MM.1S (cell line): ENCODE results near the gene MYO5C.

ENCODE experiments used
- EZH2 ChIP-seq: fragments of 300-600 bp; sonication (generic); optimal IDR thresholded peaks from 2 replicates; pipeline ENCODE3; 2017; ENCODE audit warnings: low read depth, mild to moderate bottlenecking, antibody characterized with exemption, low read length, mixed read lengths
- TF ChIP-seq, protein P1 (sequence below): fragments of 300-600 bp; sonication (generic); IDR thresholded peaks from 2 replicates; pipeline ENCODE4 v1.5.1; 2016; ENCODE audit warnings: antibody characterized with exemption, low read length, mixed read lengths

DNA sequence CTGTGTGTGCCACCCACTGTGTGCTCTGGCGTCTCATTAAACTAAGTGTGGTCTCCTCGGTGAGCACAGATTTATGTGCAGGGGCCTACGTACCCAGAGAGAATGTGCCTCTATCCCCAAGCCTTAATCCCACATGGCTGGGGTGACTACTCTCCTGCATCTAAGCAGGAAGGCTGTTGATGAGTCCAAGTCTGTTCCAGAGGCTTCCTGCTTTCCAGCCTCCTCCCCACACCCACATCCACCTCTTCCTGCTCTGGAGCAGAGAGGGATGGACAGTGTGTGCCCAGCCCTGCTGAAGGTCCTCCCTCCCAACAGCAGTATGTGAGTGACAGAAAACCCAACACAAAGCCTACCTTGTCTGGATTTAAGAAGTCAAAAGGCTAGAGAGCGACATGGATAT, 144.3 kb downstream of the MYO5C start:
- TF ChIP-seq, protein P1, sequence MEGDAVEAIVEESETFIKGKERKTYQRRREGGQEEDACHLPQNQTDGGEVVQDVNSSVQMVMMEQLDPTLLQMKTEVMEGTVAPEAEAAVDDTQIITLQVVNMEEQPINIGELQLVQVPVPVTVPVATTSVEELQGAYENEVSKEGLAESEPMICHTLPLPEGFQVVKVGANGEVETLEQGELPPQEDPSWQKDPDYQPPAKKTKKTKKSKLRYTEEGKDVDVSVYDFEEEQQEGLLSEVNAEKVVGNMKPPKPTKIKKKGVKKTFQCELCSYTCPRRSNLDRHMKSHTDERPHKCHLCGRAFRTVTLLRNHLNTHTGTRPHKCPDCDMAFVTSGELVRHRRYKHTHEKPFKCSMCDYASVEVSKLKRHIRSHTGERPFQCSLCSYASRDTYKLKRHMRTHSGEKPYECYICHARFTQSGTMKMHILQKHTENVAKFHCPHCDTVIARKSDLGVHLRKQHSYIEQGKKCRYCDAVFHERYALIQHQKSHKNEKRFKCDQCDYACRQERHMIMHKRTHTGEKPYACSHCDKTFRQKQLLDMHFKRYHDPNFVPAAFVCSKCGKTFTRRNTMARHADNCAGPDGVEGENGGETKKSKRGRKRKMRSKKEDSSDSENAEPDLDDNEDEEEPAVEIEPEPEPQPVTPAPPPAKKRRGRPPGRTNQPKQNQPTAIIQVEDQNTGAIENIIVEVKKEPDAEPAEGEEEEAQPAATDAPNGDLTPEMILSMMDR, result no peak
- no peak for TF ChIP-seq EZH2
